ENCODE measurements around the gene SLC7A14. TPM values are rescaled to one million over a fixed set of nuclear protein-coding genes. Genes with fewer than 3 reads are reported as not detected.

Gene SLC7A14
- total and polyA plus RNA-seq, 10 of the 15 experiments (the other 5 are each of a cell fraction or from before 2014, with no cell fraction given), result not detected

- TF ChIP-seq MLLT1 (IDR thresholded peaks at IDR 0.05), result no peak
These were observed 135.8 kb downstream of the SLC7A14 start (continued) for GRCh38 chr3:170450039-170450438.

GRCh38 chr3:170448584-170448983 lies 137.3 kb downstream of the SLC7A14 start:
- ChIA-PET SMC1A (ENCODE audit: uncharacterized antibody, unreplicated experiment) (interaction anchor here (0.8 kb wide), 1 partner anchor 35 kb away, joined by 3 read pairs; no protein-coding TSS in a partner anchor), POLR2A (interaction anchor here (0.5 kb wide), 1 partner anchor 99 kb away, joined by 3 read pairs; no protein-coding TSS in a partner anchor), RAD21 (ENCODE audit: unreplicated experiment) (no interaction called here), CTCF (interaction anchor here (0.5 to 1.6 kb wide), 2 partner anchors 38 to 58 kb away, joined by 3 to 4 read pairs; no protein-coding TSS in a partner anchor)
- H3K79me2 ChIP-seq (ENCODE audit: control insufficient read depth, insufficient read depth, low read length), result no peaks in the 10 kb centered on the region
- TF ChIP-seq ZBTB40 (IDR thresholded peaks at IDR 0.05; ENCODE audit: borderline replicate concordance) (no peak), RCOR1 (conservative IDR thresholded peaks at IDR 0.05; ENCODE audit: low read depth, low read length) (no peak), RAD21 (IDR thresholded peaks at IDR 0.05; ENCODE audit: insufficient read depth, low read depth, low read length) (no peak), NFXL1 (IDR thresholded peaks at IDR 0.05; ENCODE audit: borderline replicate concordance) (no peak), EP300 (IDR thresholded peaks at IDR 0.05; ENCODE audit: borderline replicate concordance in 1 of 2, control insufficient read depth in 1 of 2, low read depth in 2 of 2, low read length in 2 of 2) (no peak), CREM (IDR thresholded peaks at IDR 0.05; ENCODE audit: low read depth) (no peak), TCF3 (IDR thresholded peaks at IDR 0.05; ENCODE audit: borderline replicate concordance, insufficient read depth, low read depth, low read length) (no peak), EGR1 (IDR thresholded peaks at IDR 0.05; ENCODE audit: borderline replicate concordance in 1 of 2, low read depth in 2 of 2, low read length in 2 of 2) (no peak), ZNF622 (IDR thresholded peaks at IDR 0.05) (no peak), YY1 (IDR thresholded peaks at IDR 0.05; ENCODE audit: low read depth, low read length) (no peak), HDAC6 (IDR thresholded peaks at IDR 0.05; ENCODE audit: unreplicated experiment) (no peak)
- H2AFZ ChIP-seq (ENCODE audit: control insufficient read depth, low read depth, low read length), result no peak overlapping the region
- H3K27me3 ChIP-seq (replicated peaks in 1 of 2; ENCODE audit: control insufficient read depth in 2 of 2, insufficient read depth in 2 of 2, low read length in 1 of 2), result no peaks in the 10 kb centered on the region
- intact Hi-C loops (cut with micrococcal nuclease; ENCODE audit: unreplicated experiment), result no loop called here
- DNase-seq (ENCODE audit: low read depth, low spot score), result no peak
- no peaks in the 10 kb centered on the region for H3K4me1 ChIP-seq (ENCODE audit: control insufficient read depth, insufficient read depth, low read length)
- no peak for FAIRE-seq
- no peaks in the 10 kb centered on the region for H4K20me1 ChIP-seq (ENCODE audit: control insufficient read depth, insufficient read depth)
- H3K9me3 ChIP-seq (replicated peaks; ENCODE audit: control insufficient read depth, insufficient read depth, low read length), result no peaks in the 10 kb centered on the region
- H3K36me3 ChIP-seq (ENCODE audit: control insufficient read depth in 2 of 2, insufficient read depth in 2 of 2, low read length in 1 of 2), result no peaks in the 10 kb centered on the region
- in situ Hi-C loops (cut with MboI), result no loop called here
- H3K4me3 ChIP-seq, result no peak overlapping the region
- no peak for ATAC-seq
- H3K9ac ChIP-seq (ENCODE audit: control insufficient read depth, insufficient read depth, low read length), result no peak overlapping the region
- 90% methylated on average over 3 of the region's 3 CpGs for WGBS (ENCODE audit: insufficient coverage, insufficient replicate concordance, low lambda C conversion rate, missing lambda C conversion rate)
- no peak overlapping the region for H3K27ac ChIP-seq (ENCODE audit: control insufficient read depth, insufficient read depth)
- no TSS peak for BruUV-seq (replicated peaks)
- H3K4me2 ChIP-seq (ENCODE audit: control insufficient read depth, insufficient read depth), result no peak overlapping the region
